GM18907 (cell line): Measurements from ENCODE around the gene ALDH1A3.
A peak's percentile ranks its signal among the peaks of the same experiment; 100 is the strongest.

Source experiments
- ATAC-seq: cut with Tn5 transposase; IDR thresholded peaks from one replicate; pipeline ENCODE4 v1.9.1; 2021; ENCODE audit warnings: mild to moderate bottlenecking, moderate library complexity; ENCODE audit not compliant: unreplicated experiment

ALDH1A3 gene

DNA sequence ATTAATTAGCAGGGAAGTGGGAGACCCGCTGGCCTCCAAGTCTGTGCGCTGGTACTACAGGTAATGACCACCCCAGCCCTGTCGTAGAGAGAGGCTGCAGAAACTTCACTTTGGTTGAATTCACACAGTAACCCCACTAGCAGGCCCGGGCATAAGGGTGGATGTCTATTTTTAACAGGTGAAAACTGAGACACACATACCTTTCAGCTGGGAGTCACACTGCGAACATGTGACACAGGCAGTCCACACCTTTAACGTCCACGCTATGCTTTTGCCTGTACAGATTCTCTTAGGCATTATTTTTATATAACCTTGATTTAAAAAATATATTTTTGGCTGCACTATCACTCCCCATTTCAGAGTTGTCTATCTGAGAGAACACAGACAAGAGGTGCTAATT lies 43.4 kb downstream of the ALDH1A3 start:
- no peak for ATAC-seq

DNA sequence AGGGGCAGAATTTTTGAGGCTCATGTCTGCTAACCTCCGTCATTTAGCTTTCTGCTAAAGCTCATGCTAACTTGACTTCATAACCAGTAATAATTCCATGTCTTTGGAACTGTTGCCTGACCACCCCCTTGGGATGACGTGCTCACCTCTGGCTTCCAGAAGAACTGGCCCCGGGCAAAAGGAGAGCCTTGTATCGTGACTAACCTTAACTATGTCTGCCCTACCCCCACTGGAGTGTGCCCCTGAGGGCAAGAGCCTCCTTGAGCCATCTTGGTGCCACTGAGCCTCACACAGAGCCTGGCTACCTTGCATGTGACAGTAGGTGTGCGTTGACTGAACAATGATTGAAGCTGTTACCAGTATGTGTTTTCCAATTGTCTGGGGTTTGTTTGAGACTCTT lies 44.3 kb downstream of the ALDH1A3 start:
- no peak for ATAC-seq

DNA sequence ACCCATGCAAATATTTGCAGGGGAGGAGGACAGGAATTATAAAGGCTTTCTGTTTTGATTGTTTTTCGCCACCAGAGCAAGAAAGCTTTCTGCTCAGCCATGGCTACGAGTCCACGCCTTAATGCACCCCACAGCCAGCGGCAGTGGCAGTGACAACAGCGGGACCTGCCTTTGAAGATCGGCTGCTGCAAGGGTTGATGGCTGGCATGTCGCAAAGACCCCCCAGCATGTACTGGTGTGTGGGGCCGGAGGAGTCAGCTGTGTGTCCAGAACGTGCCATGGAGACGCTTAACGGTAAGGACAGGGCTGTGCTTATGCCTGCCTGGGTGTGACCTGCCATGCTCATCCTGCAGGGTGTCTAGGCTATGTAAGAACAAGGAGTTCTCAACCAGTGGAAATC lies 44.8 kb downstream of the ALDH1A3 start:
- no peak for ATAC-seq

DNA sequence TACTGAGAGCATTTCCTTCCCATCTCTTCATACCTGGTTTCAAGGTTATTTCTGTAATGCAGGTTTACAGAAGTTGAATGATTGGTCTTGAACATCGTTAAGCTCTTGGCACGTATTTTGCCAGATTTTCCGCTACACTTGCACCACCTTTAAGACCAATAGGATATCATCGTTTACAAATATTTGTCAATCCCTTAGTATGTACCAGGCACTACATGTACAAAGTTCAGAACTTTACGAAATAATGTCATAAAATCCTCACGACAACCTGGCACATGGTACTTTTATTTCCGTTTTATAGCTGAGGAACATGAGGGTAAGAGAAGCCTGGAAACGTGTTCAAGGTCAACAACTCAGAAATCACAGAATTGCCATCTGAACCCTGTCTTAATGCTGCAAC lies 45.8 kb downstream of the ALDH1A3 start:
- ATAC-seq = no peak

DNA sequence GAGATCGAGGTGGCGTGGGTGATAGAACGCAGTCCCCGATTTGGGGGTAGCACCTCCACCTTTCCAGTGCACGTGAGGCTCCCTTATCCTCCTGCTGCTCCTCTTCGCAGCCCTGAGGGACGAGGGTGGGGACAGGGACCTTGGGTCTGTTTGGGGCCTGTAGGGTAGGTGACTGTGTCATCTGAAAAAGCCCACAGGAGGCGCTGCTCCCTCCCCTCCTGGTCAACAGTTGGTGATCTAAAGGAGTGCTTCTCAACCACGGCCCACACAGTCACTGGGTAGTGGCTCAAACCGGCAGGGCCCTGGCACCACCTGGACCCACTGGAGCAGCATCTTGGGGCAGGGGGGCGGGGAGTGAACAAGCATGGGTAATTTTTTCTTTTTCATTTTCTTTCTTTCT lies 46.6 kb downstream of the ALDH1A3 start:
- ATAC-seq = no peak

DNA sequence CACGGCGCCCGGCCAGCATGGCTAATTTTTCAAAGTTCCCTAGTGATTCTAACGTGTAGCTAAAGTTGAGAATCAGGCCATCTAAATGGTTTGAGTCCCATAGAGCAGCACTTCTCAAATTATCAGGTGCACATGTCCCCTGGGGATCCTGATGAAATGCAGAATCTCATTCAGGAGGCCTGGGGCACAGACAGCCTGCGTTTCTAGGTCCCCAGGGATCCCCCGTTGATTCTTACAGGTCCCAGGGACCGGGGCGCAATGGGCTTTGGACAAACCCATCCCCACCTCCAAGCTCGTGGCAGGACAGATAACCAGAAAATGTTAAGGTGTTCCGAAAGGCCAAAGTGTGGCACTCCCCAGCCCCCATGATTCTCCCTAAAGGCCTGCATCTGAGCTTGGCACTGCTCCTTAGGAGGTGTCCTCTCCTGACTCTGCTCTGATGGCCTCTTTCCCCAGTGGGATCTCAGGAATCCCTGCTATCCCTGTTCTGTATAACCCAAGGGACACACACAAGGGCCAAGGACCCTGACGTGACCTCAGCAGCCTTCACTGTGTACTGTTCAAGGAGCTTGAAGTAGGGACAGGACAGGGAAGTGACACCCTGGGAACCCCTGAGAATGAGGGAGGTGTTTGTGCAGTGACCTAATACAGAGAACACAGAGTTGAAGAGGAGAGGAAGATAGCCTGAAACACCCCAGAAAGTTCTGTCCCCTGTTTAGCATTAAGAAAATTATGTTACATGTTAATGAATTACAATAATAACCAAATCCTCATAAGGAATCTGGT lies 47.5 kb downstream of the ALDH1A3 start:
- peak; percentile 72 for ATAC-seq

DNA sequence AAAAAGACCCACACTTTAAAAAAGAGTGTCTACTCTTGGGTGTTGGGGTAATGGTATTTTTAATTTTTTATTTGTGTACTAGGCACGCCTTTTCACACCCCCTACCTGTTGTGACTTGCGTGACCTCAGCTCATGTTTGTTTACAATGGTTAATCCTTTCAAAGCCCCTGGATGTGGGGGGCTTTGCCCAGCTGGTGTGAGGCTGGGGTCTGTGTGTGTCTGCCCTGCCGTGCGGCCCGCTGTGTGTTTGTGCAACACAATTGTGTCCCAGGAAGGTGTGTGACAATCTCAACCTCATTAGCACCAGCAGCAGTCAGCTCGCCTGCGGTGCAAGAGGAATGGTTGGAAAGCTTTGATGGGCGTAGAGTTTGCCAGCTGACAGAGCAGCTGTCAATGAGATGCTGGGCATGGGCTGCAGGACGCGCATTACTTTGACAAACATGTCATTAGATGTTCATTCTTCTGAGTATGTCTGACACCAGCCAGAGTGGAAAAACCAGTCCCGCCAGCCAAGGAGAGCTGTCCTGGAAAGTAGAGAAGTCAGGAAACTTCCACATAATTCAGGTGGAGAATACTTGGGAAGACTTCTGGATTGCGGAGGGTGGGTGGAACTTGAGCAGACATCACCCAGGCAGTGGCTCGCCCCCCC lies 49.1 kb downstream of the ALDH1A3 start:
- no peak for ATAC-seq

DNA sequence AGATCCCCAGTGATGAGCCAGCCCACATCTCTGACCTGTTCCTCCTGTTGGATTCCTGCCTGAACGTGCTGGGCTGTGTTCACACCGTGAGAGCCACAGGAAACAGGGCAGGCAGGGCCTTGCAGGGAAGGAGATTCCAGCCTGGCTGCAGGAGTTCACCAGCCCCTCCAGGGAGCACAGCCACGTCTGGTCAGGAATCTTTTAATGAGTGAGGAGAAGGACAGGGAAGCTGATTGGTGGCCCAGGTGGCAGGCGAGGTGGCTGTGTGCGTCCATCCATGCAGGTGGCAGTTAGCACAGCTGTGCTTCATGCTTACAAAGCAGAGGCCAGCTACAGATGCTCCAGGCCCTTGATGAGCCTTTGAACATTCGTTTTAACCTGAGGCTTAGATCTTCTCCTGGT lies 50.0 kb downstream of the ALDH1A3 start:
- ATAC-seq = no peak

DNA sequence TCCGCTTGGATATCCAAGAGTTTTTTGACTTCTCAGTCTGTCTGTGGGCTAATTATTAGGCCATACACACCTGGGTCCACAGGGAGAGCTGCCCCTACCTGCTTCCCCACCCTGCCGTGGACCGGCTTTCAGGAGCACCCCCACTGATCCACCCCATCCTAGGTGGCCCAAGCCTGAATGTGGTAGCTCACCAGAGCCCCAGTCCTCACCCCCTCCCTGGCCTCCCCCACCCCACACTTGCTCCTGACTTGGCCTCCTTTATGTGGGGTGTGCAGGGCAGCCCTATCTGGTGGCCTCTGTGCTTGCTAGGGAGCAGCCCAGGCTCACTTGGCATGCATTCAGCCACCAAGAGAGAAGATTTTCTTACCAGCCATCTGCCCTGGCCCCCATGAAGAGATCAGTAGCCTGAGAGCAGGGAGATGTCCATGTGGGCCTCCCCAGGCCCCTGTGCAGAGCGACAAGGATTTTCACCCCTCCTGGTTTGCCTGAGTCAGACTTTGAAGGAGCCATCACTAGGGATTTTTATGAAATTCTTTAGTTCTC lies 50.7 kb downstream of the ALDH1A3 start:
- ATAC-seq = no peak

DNA sequence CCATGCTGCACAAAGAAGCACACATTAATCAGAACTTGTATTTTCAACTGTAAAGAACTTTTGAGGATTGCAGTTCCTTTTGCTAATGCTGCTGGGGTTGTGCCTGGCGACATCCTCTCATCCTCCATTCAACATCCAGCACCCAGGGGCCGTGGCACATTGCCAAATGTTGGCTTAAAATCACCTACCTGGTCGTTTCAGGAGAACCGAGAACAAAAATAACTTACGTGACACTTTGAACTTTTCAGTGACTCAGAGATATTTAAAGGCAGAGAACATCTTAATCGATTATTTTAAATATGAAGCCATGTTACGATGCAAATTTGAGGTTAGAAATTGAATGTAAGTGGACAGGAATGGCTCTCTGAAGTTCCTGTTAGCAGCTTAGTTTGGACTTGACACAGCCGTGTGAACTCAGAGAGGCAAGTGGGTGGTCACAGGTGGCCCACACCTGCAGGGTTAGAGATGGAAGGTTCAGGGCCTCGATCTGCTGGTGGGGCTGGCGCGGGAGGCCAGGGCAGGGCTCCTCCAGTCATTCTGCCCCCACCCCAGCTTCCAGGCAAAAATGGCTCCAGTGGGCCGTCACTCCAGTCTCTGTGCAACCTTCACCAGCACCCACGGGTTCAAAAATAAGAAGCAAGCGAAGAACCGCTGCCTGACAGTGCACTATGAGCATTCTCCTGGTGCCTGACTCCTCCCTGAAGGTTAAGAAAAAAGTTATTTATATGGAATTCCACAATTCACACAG lies 51.7 kb downstream of the ALDH1A3 start:
- peak; percentile 29 for ATAC-seq

DNA sequence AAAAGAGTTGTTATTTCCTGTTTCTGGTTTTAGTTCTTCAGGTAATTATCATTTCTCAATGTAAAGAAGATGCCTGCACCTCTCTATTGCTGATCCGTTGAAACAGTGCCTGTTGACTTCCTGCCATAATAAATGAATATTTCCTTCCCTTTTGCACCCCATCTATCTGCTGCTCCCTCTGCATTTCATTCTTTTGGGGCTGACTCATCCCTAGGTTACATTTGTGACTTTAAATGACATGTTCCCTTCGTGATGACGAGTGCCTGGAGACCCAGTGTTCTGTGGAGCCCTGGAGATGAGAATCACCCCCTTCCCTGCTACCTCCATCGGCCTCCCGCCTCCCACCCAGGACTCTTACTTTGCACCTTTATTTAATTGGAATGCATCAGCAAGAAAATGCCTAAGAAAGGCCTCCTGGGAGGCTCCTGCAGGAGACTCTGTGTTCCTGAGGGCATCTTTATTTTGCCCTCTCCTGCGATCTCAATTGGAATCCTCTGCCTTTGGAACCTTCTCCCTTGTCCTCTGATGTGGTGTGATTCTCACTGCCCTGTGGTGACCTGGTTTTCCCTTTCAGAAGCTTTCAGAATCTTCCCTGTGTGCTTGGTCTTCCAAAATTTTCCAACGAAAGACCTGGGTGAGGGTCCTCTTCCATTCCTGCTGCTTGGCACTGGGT lies 53.2 kb downstream of the ALDH1A3 start:
- ATAC-seq = no peak

DNA sequence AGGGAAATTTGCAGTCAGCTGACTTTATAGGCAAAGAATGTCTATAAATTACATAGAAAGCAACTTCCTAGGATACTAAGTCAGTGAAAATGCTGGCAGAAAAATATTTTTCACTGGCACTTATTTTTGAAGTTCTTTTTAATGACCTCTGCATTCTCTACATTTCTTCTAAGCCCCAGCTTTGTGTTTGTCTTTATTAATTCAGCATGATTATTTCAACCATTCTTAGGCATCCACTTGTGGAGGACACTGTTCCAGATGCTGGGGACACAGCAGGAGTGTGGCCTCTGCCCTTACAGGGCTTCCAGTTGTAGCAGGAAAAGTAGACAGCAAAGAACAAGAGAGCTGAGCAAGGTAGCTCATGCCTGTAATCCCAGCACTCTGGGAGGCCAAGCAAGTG lies 54.5 kb downstream of the ALDH1A3 start:
- ATAC-seq = no peak

DNA sequence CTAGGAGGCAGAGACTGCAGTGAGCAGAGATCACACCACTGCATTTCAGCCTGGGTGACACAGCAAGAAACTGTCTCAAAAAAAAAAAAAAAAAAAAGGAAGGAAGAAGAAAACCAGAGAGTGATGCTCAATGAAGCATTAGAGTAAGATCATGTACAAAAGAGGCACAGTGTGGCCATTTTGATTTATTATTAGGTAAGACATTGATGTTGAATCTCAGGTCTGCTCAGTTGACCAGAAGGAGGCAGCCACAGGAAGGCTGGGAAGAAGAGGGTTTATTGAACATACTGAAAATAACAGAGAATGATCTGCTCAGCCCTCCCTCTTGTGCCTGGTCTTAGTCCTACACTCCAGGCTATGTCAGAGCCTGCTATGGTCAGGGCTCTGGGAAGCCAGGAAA lies 55.1 kb downstream of the ALDH1A3 start:
- no peak for ATAC-seq

DNA sequence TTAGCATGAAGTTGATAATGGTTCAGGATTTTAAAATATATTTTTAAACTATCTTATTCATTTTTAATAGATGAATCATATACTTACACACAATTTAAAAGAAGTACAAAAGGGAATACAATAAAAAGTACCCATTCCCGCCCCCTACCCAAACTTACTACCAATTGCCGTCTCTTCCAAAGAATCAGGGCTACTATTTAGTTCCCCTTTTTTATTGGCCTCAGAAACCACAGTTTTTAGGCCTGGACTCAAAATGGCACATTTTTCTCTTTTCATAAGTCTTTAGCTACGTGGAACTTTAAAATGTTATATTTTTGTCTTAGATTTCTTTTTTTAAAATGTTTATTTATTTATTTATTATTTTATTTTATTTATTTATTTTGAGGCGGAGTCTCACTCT lies 57.5 kb downstream of the ALDH1A3 start:
- ATAC-seq = no peak

DNA sequence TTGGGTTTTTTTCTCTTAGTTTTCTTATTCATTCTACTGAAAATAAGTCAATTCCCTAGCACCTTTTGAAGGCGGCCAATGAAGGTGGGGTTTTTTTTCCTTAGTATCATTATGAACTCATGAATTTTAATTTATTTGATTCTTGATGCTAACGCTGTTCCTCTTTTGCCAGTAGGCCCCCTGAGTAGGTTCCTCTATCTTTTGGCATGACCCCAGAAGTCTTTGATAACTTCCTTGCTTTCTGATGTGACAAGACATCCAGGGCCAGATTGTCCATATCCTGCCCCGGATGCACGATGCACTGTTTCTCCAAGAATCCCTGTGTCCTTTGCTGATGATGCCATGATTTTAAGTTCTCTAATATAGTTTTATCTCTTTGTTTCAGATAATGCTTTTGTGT lies 60.2 kb downstream of the ALDH1A3 start:
- no peak for ATAC-seq

DNA sequence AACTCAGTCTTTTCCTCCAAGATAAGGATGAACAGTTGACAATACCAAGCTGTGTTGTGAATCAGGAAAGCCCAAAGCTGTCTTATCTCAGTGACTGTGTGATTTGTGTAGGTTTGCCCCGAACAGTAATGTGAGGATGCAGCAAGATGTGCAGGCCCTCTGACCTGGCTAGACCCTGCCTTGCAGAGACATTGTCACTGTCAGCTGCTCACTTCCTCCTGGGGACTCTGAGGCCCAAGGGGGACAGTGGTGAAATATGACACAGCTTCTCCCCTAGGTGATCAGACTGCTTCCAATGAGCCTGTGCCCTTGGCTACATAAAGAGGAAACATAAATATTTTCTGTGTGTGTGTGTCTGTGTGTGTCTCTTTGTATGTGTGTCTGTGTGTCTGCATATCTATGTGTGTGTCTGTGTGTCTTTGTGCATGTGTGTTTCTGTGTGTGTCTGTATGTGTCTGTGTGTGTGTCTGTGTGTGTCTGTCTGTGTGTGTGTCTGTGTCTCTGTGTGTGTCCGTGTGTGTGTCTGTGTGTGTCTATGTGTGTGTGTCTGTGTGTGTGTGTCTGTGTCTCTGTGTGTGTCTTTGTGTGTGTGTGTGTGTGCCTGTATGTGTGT lies 61.2 kb downstream of the ALDH1A3 start:
- ATAC-seq = peak; percentile 76

DNA sequence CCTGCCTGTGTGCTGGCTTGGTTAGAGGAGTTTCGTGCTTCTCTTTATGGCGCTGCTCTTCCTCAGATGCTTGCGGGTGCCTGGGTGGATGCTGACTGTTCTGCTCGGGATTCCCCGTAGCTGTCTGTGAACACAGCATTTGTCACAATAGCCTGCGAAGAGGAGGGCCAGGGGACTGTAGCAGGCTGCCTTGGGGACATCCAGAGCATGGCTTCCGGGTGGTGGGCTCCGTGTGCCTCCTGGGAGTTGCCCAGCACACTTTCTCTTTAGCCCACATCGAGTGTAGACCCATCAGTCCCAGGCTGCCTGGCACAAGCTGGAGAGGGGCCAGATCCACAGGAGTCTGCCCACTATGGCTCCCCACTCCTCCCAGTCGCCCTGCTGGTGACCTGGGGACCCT lies 61.9 kb downstream of the ALDH1A3 start:
- peak; percentile 47 for ATAC-seq

DNA sequence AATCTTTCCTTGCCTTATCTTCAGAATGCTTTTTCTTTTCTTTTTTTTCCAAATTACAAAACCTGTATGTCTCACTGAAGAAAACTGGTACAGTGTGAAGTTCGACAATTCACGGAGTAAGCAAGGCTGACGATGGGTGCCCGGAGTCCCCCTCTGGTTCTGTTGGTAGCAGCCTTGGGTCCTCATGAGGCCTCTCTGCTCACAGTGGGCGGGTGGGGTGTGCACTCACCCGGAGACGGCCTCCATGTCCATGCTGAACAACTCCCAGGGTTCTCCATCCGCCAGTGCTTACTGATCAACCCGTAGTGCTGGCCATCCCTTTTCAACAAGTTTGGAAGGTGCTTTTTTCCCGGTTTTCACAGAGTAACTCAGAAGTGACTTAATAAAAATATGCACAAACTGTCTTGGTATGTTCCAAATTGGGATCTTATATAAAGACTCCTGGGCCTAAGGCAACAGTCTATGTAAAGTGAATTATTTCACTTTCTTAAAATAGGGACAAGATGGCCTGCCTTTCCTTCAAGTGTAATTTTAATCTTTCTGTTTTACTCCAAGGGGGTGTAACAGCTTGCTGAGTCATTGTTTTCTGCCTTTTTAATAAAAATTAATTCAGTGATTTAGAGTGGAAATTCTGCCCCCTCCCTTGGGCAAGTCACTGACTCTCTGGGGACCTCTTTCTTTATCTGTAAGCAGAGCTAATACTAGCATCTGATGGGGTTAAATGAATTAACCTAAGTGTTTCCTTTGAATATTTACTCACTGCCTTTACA lies 63.2 kb downstream of the ALDH1A3 start:
- ATAC-seq = no peak

DNA sequence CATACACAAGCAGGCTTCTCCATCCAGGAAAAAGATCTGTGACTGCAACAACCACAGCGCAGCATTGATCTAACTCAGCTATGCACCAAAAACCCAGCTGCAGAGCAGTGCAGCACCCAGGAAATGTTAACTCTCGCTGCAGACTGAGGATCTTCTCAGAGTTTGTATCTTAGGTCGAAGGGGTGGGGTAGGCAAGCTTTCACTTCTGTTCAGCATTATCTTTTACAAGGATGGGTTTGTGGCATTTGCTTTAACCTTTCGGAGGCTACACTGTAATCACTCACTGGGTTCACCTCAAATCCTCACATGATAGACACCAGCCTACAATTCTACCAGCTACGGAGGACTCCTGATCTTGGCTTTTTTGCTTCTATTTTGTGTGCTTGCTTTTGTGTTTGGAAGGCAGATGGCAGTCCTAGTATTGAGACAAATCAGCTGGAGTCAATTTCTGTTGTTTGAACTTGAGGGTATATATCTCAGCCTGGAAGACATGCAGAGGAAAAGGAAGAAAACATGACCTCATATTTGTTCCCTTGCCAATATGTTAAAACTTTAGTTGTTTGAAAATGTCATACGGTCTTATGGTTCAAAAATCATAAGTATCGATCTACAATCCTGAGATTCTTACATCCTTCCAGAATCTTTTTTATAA lies 64.7 kb downstream of the ALDH1A3 start:
- ATAC-seq = peak; percentile 30
